GM12878 (cell line): ENCODE data around the gene SLITRK4. TPM values are rescaled to one million over a fixed set of nuclear protein-coding genes. Genes with fewer than 3 reads are reported as not detected.

ENCODE experiments used
- ATAC-seq: fragments of 200-7000 bp; cut with Tn5 transposase; 3 replicates; pipeline ENCODE4 v1.9.1; 2020; ENCODE audit warnings: mild to moderate bottlenecking, moderate library complexity
- BruUV-seq: library from RNA; stranded (reverse); fragments of 400-500 nt; replicated peaks from 2 replicates; lab custom pipeline; 2021; lab: Mats Ljungman, UMichigan
- CTCF ChIA-PET: fragments of 300-600 bp; sonication (Branson Sonifier 250); formaldehyde crosslinking; extraction: SDS; loops from one replicate; lab custom pipeline; 2021; ENCODE audit warnings: inconsistent platforms; lab: Yijun Ruan, JAX
- POLR2A ChIA-PET: fragments of 350-600 bp; formaldehyde crosslinking; extraction: SDS; loops from one replicate; lab custom pipeline; 2021; ENCODE audit warnings: inconsistent platforms; lab: Charles Lee
- RAD21 ChIA-PET: fragments of 300-600 bp; sonication (Branson Sonifier 250); formaldehyde crosslinking; loops from one replicate; lab custom pipeline; 2023; ENCODE audit warnings: antibody characterized with exemption; ENCODE audit not compliant: unreplicated experiment; lab: Charles Lee
- SMC1A ChIA-PET: fragments of 300-600 bp; sonication (Branson Sonifier 250); formaldehyde crosslinking; loops from one replicate; lab custom pipeline; 2023; ENCODE audit not compliant: unreplicated experiment, uncharacterized antibody; lab: Charles Lee
- DNase-seq: peaks from one replicate; pipeline ENCODE4 v3.0.0-alpha.2; 2011; ENCODE audit warnings: low read depth, low spot score
- FAIRE-seq: peaks from 3 replicates; lab custom pipeline; 2011; peaks lifted over from hg19 to GRCh38; lab: Jason Lieb, UNC
- H2AFZ ChIP-seq: 2 replicates; pipeline ENCODE4 v1.6.0; 2011; ENCODE audit warnings: low read depth, low read length, control low read depth; ENCODE audit not compliant: control insufficient read depth
- H3K27ac ChIP-seq: 2 replicates; pipeline ENCODE4 v1.5.1; 2011; ENCODE audit warnings: control low read depth; ENCODE audit not compliant: control insufficient read depth, insufficient read depth
- H3K27me3 ChIP-seq, 2 experiments: replicated peaks in 1 of 2; 2 replicates each; pipeline versions ENCODE4 v1.6.0 to v1.6.1; 2011; ENCODE audit warnings: low read length in 1 of 2; ENCODE audit not compliant: control insufficient read depth in 2 of 2, insufficient read depth in 2 of 2
- H3K36me3 ChIP-seq, 2 experiments: 2 replicates each; pipeline ENCODE4 v1.5.1; 2011; ENCODE audit warnings: low read length in 1 of 2; ENCODE audit not compliant: control insufficient read depth in 2 of 2, insufficient read depth in 2 of 2
- H3K4me1 ChIP-seq: 2 replicates; pipeline ENCODE4 v1.6.1; 2011; ENCODE audit warnings: mild to moderate bottlenecking, low read length, moderate library complexity, mixed read lengths; ENCODE audit not compliant: control insufficient read depth, insufficient read depth
- H3K4me2 ChIP-seq: 2 replicates; pipeline ENCODE4 v1.6.0; 2011; ENCODE audit warnings: control low read depth; ENCODE audit not compliant: control insufficient read depth, insufficient read depth
- H3K4me3 ChIP-seq: fragments of 200-600 bp; sonication (generic); 2 replicates; pipeline ENCODE4 v1.5.1; 2016
- H3K79me2 ChIP-seq: 2 replicates; pipeline ENCODE4 v1.6.0; 2011; ENCODE audit warnings: low read length; ENCODE audit not compliant: control insufficient read depth, insufficient read depth
- H3K9ac ChIP-seq: 2 replicates; pipeline ENCODE4 v1.8.0; 2011; ENCODE audit warnings: low read length, control low read depth, mixed read lengths; ENCODE audit not compliant: control insufficient read depth, insufficient read depth
- H3K9me3 ChIP-seq: replicated peaks from 3 replicates; pipeline ENCODE4 v1.5.1; 2011; ENCODE audit warnings: mild to moderate bottlenecking, low read length; ENCODE audit not compliant: control insufficient read depth, insufficient read depth
- H4K20me1 ChIP-seq: 2 replicates; pipeline ENCODE4 v1.6.0; 2011; ENCODE audit not compliant: control insufficient read depth, insufficient read depth
- EED ChIP-seq: sonication (generic); IDR thresholded peaks from 2 replicates; pipeline ENCODE4 v1.6.1; 2016; ENCODE audit warnings: antibody characterized with exemption, low read depth
- LARP7 ChIP-seq: fragments of 450-650 bp; IDR thresholded peaks from 2 replicates; pipeline ENCODE4 v1.6.1; 2017; ENCODE audit warnings: mild to moderate bottlenecking
- POLR2AphosphoS2 ChIP-seq: IDR thresholded peaks from 2 replicates; pipeline ENCODE4 v1.6.1; 2011; ENCODE audit warnings: low read depth, mild to moderate bottlenecking, low read length, improper control_type of control experiment, moderate library complexity
- RAD21 ChIP-seq: IDR thresholded peaks from 2 replicates; pipeline ENCODE4 v1.6.1; 2011; ENCODE audit warnings: mild to moderate bottlenecking, low read depth, low read length, moderate library complexity; ENCODE audit not compliant: insufficient read depth
- WGBS: methylation state at CpG from one replicate; pipeline ENCODE4 v1.1.6; 2016; ENCODE audit warnings: low lambda C conversion rate; ENCODE audit not compliant: insufficient replicate concordance, insufficient coverage; ENCODE audit errors: missing lambda C conversion rate; 5-methylcytosine and 5-hydroxymethylcytosine counted together
- in situ Hi-C: fragments of 300-500 bp; cut with MboI; formaldehyde crosslinking; loops from 9 replicates; pipeline ENCODE4 v1.14.3; 2018; ENCODE audit warnings: mixed read lengths
- intact Hi-C: fragments of 100-400 bp; cut with micrococcal nuclease; formaldehyde crosslinking; loops from one replicate; pipeline ENCODE4 v1.14.2; 2022; ENCODE audit not compliant: unreplicated experiment
- polyA plus RNA-seq, 11 experiments: library from polyadenylated mRNA; depleted of rRNA in 4 of 11; unstranded in 6 of 11; stranded (reverse) in 5 of 11; fragments of >200 nt; fragmentation: Nextera tagmentation in 4 of 11; fragmentation: Illumina TruSeq in 1 of 11; extraction: Ambion mirVana in 4 of 11; extraction: Trizol in 1 of 11; gene quantifications; 1 replicate in 1 of 11; 2 replicates in 10 of 11; pipeline versions ENCODE4 v1.2.1 to v1.2.3, GENCODE V29; 2011 to 2016; ENCODE audit warnings: inconsistent platforms in 2 of 11, missing spikeins in 2 of 11, low read depth in 1 of 11
- total RNA-seq, 4 experiments: library from RNA; depleted of rRNA in 3 of 4; stranded (reverse); fragments of >200 nt in 3 of 4; fragmentation: Illumina TruSeq in 1 of 4; extraction: Trizol in 1 of 4; gene quantifications; 2 replicates each; pipeline versions ENCODE4 v1.2.1 to v1.2.3, GENCODE V29; 2013 to 2021

SLITRK4 gene
- total and polyA plus RNA-seq, 10 of the 15 experiments (the other 5 are each of a cell fraction or from before 2014, with no cell fraction given), result 0.45 to 1.1 (median 0.66) TPM

DNA sequence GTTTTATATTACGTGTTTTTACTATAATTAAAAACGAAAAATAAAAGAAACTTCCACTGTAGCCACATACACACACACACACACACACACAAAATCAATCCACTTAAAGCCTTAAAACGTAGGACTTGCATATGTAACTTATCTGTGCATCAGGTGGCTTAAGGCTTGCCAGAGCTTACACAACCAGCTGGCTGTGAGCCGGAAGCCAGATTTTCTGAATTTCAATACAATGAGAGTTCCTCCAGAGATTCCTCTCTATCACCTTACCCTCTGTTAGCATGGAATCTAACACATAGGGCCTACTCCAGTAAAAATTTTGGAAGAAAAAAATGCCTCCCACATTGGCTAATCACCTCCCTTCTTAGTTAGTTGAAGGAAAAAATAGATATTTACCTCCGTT lies 27.9 kb upstream of the SLITRK4 start:
- RAD21 ChIA-PET, result no interaction called here
- POLR2A ChIA-PET, result no interaction called here
- Histone ChIP-seq H3K27me3 (no peaks in the 10 kb centered on the region), H3K4me2 (no peak overlapping the region), H3K36me3 (no peaks in the 10 kb centered on the region), H3K79me2 (no peaks in the 10 kb centered on the region), H3K4me1 (no peaks in the 10 kb centered on the region), H4K20me1 (no peaks in the 10 kb centered on the region), H3K9ac (no peak overlapping the region), H3K27ac (no peak overlapping the region), H3K9me3 (no peaks in the 10 kb centered on the region), H3K4me3 (no peak overlapping the region), H2AFZ (no peak overlapping the region)
- DNase-seq (no peak), ATAC-seq (no peak), FAIRE-seq (no peak)
- CTCF ChIA-PET, result interaction anchor here (1.0 to 1.3 kb wide), 2 partner anchors 25 to 27 kb away, joined by 3 read pairs; no protein-coding TSS in a partner anchor
- WGBS, result 26% methylated on average over 5 of the region's 5 CpGs
- SMC1A ChIA-PET, result no interaction called here
- in situ Hi-C loops, result no loop called here
- intact Hi-C loops, result loop anchor here (5.0 kb wide), 1 partner anchor 1529 kb away; no protein-coding TSS in a partner anchor
- TF ChIP-seq RAD21 (no peak), LARP7 (no peak), POLR2AphosphoS2 (no peak)
- no TSS peak for BruUV-seq

DNA sequence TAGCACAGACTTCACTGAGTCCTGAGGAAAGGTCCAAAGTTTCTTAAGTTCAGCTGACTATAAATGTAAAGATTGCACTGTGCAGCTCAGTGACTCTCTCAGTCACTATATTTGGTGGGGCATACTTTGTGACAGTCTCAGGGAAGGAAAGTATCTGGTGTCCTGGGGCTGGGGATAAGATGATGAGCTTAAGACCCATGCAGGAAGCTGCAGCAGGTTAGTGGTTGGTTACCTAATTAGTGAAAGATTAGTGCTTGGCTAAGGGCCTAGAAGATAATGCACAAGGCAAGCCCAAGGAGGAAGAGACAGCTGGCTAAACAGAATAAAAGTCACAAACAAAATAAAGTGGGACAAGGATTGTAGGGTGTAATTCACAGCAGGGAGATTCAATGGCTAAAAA lies 25.4 kb upstream of the SLITRK4 start:
- no peaks in the 10 kb centered on the region for H3K79me2 ChIP-seq
- no TSS peak for BruUV-seq
- in situ Hi-C loops, result no loop called here

More for the DNA sequence above, 25.4 kb upstream of the SLITRK4 start:
- ChIA-PET RAD21 (no interaction called here), SMC1A (interaction anchor here (1.8 kb wide), 1 partner anchor 27 kb away, joined by 7 read pairs; no protein-coding TSS in a partner anchor), CTCF (interaction anchor here (0.6 to 1.3 kb wide), 3 partner anchors 8 to 106 kb away, joined by 3 read pairs; no protein-coding TSS in a partner anchor), POLR2A (no interaction called here)
- TF ChIP-seq EED, result no peak
- Histone ChIP-seq H3K9ac (no peak overlapping the region), H4K20me1 (no peaks in the 10 kb centered on the region), H3K27ac (no peak overlapping the region), H2AFZ (no peak overlapping the region), H3K4me2 (no peak overlapping the region), H3K4me1 (no peaks in the 10 kb centered on the region), H3K27me3 (no peaks in the 10 kb centered on the region), H3K36me3 (no peaks in the 10 kb centered on the region), H3K4me3 (no peak overlapping the region), H3K9me3 (no peaks in the 10 kb centered on the region)
- FAIRE-seq (no peak), DNase-seq (no peak), ATAC-seq (no peak)
- intact Hi-C loops, result loop anchor here (5.0 kb wide), 1 partner anchor 1531 kb away; no protein-coding TSS in a partner anchor
